NCI-H2171 treated with DMSO at 0.1 percent for 48 hours (cell line): ENCODE measurements around the gene SLC15A3.
"Not testable (repeated sequence)": the region's sequence is repeated elsewhere in the genome, so short reads cannot be mapped to it uniquely, and the experiment has no call there.

ENCODE experiments used
- DNase-seq: peaks from one replicate; lab custom pipeline; 2025; lab: John Stamatoyannopoulos, UW

SLC15A3 gene

GRCh38 chr11:60913793-60914632, 38.0 kb downstream of the SLC15A3 start, which contains the start of gene TMEM109:
TMEM109 (plus strand) TSS chr11:60914158; CDS start chr11:60919694, 5,536 bp downstream.
- DNase-seq = peak; percentile 97

- DNase-seq = no peak
Measured at GRCh38 chr11:60912851-60913528, 39.0 kb downstream of the SLC15A3 start.

- DNase-seq = no peak
Measured at GRCh38 chr11:60912223-60912850, 39.6 kb downstream of the SLC15A3 start.

- no peak for DNase-seq
Measured at GRCh38 chr11:60910711-60911380, 41.1 kb downstream of the SLC15A3 start.

- DNase-seq = no peak
Measured at GRCh38 chr11:60910281-60910687, 41.7 kb downstream of the SLC15A3 start.

- DNase-seq = not testable (repeated sequence)
Measured at GRCh38 chr11:60909680-60910280, 42.2 kb downstream of the SLC15A3 start.

- DNase-seq = no peak
Measured at GRCh38 chr11:60908803-60909202, 43.2 kb downstream of the SLC15A3 start.

- peak; percentile 97 for DNase-seq
Measured at GRCh38 chr11:60906132-60906972, 45.6 kb downstream of the SLC15A3 start, which contains the start of gene PRPF19. PRPF19 (minus strand) TSS chr11:60906585; CDS start chr11:60906382, 203 bp downstream.

- peak; percentile 54 for DNase-seq
Measured at GRCh38 chr11:60905551-60906113, 46.3 kb downstream of the SLC15A3 start.

GRCh38 chr11:60905047-60905446, 46.9 kb downstream of the SLC15A3 start:
- DNase-seq = no peak

GRCh38 chr11:60902625-60903024, 49.4 kb downstream of the SLC15A3 start:
- no peak for DNase-seq

- DNase-seq = no peak
Measured at GRCh38 chr11:60900673-60901404, 51.1 kb downstream of the SLC15A3 start.

GRCh38 chr11:60899977-60900376, 52.0 kb downstream of the SLC15A3 start:
- no peak for DNase-seq

GRCh38 chr11:60899046-60899936, 52.7 kb downstream of the SLC15A3 start:
- DNase-seq = peak; percentile 70

GRCh38 chr11:60897496-60897895, 54.5 kb downstream of the SLC15A3 start:
- no peak for DNase-seq

- no peak for DNase-seq
Measured at GRCh38 chr11:60895687-60896086, 56.3 kb downstream of the SLC15A3 start.

GRCh38 chr11:60891103-60891741, 60.8 kb downstream of the SLC15A3 start:
- DNase-seq = no peak

- no peak for DNase-seq
Measured at GRCh38 chr11:60890696-60891095, 61.3 kb downstream of the SLC15A3 start.
